Fibroblast of gingiva (primary cell): ENCODE data around the gene SAMHD1.
"Not testable (repeated sequence)": the region's sequence is repeated elsewhere in the genome, so short reads cannot be mapped to it uniquely, and the experiment has no call there.

Experiments used
- DNase-seq: peaks from one replicate; pipeline ENCODE4 v3.0.0-alpha.2; 2011; ENCODE audit warnings: low read depth

SAMHD1 gene

GRCh38 chr20:36956016-36956415, 4.5 kb upstream of the SAMHD1 start:
- DNase-seq, result no peak

GRCh38 chr20:36951979-36952738, 651 bp upstream of the SAMHD1 start:
- no peak for DNase-seq

GRCh38 chr20:36950414-36951197, 902 bp downstream of the SAMHD1 start:
- DNase-seq, result peak; percentile 31

GRCh38 chr20:36941401-36941835, 10.1 kb downstream of the SAMHD1 start:
- peak; percentile 42 for DNase-seq

- DNase-seq, result no peak
These were observed 14.1 kb downstream of the SAMHD1 start for GRCh38 chr20:36937402-36937770.

GRCh38 chr20:36936761-36937401, 14.6 kb downstream of the SAMHD1 start:
- peak; percentile 63 for DNase-seq

GRCh38 chr20:36936341-36936740, 15.2 kb downstream of the SAMHD1 start:
- no peak for DNase-seq

- DNase-seq, result not testable (repeated sequence)
These were observed 17.9 kb downstream of the SAMHD1 start for GRCh38 chr20:36933571-36933970.

GRCh38 chr20:36932476-36933426, 18.8 kb downstream of the SAMHD1 start:
- DNase-seq, result no peak

- not testable (repeated sequence) for DNase-seq
These were observed 19.4 kb downstream of the SAMHD1 start for GRCh38 chr20:36932067-36932466.

GRCh38 chr20:36929691-36930090, 21.8 kb downstream of the SAMHD1 start:
- no peak for DNase-seq

GRCh38 chr20:36929290-36929689, 22.2 kb downstream of the SAMHD1 start:
- DNase-seq, result peak; percentile 25

- no peak for DNase-seq
These were observed 23.8 kb downstream of the SAMHD1 start for GRCh38 chr20:36927704-36928103.

GRCh38 chr20:36926653-36927200, 24.8 kb downstream of the SAMHD1 start:
- no peak for DNase-seq

- DNase-seq, result no peak
These were observed 26.3 kb downstream of the SAMHD1 start for GRCh38 chr20:36925234-36925633.

- no peak for DNase-seq
These were observed 27.1 kb downstream of the SAMHD1 start for GRCh38 chr20:36924167-36925045.

GRCh38 chr20:36920334-36920730, 31.2 kb downstream of the SAMHD1 start:
- no peak for DNase-seq

GRCh38 chr20:36919715-36920333, 31.7 kb downstream of the SAMHD1 start:
- peak; percentile 61 for DNase-seq

GRCh38 chr20:36917943-36918342, 33.6 kb downstream of the SAMHD1 start:
- DNase-seq, result no peak

GRCh38 chr20:36917240-36917639, 34.3 kb downstream of the SAMHD1 start:
- no peak for DNase-seq
